Transverse colon (tissue), 4 donors: ENCODE data around the gene STAB2.

Experiments
- POLR2A ChIP-seq: fragments of 450-650 bp; IDR thresholded peaks from one replicate; pipeline ENCODE4 v1.6.1; 2016; ENCODE audit warnings: antibody characterized with exemption, mild to moderate bottlenecking, moderate library complexity
- POLR2AphosphoS5 ChIP-seq, 3 donors: sonication (generic); formaldehyde crosslinking; IDR thresholded peaks; one replicate each; pipeline ENCODE4 v1.6.1; 2016; ENCODE audit warnings: antibody characterized with exemption in 3 of 3
- TF ChIP-seq, protein P1 (sequence below), 5 experiments: fragments of 200-600 bp in 3 of 5; fragments of 450-650 bp in 2 of 5; sonication (generic) in 3 of 5; IDR thresholded peaks; 1 replicate in 2 of 5; 2 replicates in 3 of 5; pipeline ENCODE4 v1.5.1; 2016 to 2017; ENCODE audit warnings: antibody characterized with exemption in 5 of 5, inconsistent platforms in 3 of 5, mild to moderate bottlenecking in 2 of 5, moderate library complexity in 1 of 5

DNA sequence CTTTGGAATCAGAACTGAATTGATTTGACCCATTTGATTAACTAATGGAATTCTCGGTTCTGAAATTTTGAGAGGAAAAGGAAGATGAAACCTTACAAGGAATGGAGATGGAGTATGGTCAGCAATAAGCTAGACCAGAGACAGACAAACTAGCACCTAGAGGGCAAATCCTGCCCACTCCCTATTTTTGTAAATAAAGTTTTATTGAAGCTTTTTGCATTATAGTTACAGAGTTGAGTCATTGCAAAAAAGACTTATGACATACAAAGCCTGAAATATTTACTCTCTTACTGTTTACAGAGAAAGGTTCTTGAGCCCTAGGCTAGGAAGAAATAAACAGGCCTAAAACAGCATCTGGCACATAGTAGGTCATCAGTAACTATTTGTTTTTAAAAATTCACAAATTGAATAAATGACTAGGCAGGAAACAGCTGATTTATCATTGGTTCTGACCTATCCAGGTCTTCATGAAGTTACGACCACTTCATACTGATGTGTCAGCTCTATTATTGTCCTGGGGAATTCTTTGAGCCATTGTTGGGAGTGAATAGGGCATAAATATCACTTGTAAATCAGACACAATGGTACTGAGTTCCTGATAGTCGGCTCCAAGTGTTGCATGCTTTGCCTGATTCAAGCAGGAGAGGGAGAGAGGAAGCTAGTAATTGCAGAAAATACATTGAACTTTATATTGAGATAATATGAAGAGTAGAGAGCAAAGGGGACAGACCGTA, 14.6 kb upstream of the STAB2 start:
- TF ChIP-seq POLR2A (no peak), POLR2AphosphoS5 (IDR thresholded peaks at IDR 0.05) (no peak)
- TF ChIP-seq, protein P1, sequence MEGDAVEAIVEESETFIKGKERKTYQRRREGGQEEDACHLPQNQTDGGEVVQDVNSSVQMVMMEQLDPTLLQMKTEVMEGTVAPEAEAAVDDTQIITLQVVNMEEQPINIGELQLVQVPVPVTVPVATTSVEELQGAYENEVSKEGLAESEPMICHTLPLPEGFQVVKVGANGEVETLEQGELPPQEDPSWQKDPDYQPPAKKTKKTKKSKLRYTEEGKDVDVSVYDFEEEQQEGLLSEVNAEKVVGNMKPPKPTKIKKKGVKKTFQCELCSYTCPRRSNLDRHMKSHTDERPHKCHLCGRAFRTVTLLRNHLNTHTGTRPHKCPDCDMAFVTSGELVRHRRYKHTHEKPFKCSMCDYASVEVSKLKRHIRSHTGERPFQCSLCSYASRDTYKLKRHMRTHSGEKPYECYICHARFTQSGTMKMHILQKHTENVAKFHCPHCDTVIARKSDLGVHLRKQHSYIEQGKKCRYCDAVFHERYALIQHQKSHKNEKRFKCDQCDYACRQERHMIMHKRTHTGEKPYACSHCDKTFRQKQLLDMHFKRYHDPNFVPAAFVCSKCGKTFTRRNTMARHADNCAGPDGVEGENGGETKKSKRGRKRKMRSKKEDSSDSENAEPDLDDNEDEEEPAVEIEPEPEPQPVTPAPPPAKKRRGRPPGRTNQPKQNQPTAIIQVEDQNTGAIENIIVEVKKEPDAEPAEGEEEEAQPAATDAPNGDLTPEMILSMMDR (IDR thresholded peaks at IDR 0.05), result no peak
